ENCODE measurements around the gene DOK6.
A peak's percentile ranks its signal among the peaks of the same experiment; 100 is the strongest.

The DOK6 gene

DNA sequence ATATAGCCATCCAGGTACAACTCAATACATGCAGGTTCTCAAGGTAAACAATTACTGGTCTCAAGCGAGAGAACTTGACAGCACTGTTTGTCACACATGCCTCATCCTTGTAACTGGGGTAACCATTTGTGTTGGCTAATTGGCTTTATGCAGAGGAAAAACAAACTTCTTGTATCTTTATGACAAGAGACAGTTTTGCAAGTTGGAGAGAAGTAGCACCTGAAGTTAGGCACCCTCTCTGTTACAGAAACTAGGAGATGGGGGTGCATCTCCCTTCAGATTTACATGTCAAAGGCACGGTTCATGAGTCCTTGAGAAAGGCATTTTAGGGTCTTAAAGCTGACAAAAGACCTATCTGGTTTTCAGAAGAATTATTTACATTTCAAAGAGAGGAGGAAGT is 305.3 kb downstream of the DOK6 start:
- peaks cover 3% of the 10 kb centered on the region for H3K27me3 Mint-ChIP-seq (ENCODE audit: low read depth, poor library complexity)
- H3K4me1 Mint-ChIP-seq: no peaks in the 10 kb centered on the region
- DNase-seq: no peak
- peaks cover 3% of the 10 kb centered on the region for H3K9me3 Mint-ChIP-seq
- TF ChIP-seq, protein P1, sequence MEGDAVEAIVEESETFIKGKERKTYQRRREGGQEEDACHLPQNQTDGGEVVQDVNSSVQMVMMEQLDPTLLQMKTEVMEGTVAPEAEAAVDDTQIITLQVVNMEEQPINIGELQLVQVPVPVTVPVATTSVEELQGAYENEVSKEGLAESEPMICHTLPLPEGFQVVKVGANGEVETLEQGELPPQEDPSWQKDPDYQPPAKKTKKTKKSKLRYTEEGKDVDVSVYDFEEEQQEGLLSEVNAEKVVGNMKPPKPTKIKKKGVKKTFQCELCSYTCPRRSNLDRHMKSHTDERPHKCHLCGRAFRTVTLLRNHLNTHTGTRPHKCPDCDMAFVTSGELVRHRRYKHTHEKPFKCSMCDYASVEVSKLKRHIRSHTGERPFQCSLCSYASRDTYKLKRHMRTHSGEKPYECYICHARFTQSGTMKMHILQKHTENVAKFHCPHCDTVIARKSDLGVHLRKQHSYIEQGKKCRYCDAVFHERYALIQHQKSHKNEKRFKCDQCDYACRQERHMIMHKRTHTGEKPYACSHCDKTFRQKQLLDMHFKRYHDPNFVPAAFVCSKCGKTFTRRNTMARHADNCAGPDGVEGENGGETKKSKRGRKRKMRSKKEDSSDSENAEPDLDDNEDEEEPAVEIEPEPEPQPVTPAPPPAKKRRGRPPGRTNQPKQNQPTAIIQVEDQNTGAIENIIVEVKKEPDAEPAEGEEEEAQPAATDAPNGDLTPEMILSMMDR (IDR thresholded peaks at IDR 0.05): no peak
- H3K4me3 Mint-ChIP-seq: no peak overlapping the region
- peak overlapping the region; percentile 77 for H3K27ac Mint-ChIP-seq
- H3K36me3 Mint-ChIP-seq (ENCODE audit: low read depth): peaks cover 30% of the 10 kb centered on the region

DNA sequence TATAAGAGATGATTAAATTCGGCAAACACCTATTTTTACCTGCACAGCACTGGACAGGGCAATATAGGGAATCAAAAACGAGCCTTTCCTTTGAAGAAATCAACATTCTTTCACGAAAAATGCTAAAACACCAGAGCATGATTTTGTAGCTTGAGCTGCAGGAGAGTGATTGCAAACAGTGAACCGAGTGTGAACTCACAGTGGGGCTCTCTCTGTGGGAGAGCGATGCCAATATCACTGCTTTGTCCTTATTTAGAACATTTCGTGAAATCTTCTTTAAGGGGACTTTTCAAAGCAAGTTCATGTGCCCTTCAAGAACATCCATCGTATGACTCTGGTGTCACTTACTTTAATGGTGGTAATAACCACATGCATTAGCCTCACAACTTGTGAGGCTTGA is 308.2 kb downstream of the DOK6 start:
- H3K9me3 Mint-ChIP-seq: peaks cover 8% of the 10 kb centered on the region
- no peaks in the 10 kb centered on the region for H3K4me1 Mint-ChIP-seq
- no peak overlapping the region for H3K4me3 Mint-ChIP-seq
- H3K27me3 Mint-ChIP-seq (ENCODE audit: low read depth, poor library complexity): peaks cover 3% of the 10 kb centered on the region
- no peak overlapping the region for H3K27ac Mint-ChIP-seq
- TF ChIP-seq, protein P1 (IDR thresholded peaks at IDR 0.05): no peak
- peaks cover 36% of the 10 kb centered on the region for H3K36me3 Mint-ChIP-seq (ENCODE audit: low read depth)
- no peak for DNase-seq

DNA sequence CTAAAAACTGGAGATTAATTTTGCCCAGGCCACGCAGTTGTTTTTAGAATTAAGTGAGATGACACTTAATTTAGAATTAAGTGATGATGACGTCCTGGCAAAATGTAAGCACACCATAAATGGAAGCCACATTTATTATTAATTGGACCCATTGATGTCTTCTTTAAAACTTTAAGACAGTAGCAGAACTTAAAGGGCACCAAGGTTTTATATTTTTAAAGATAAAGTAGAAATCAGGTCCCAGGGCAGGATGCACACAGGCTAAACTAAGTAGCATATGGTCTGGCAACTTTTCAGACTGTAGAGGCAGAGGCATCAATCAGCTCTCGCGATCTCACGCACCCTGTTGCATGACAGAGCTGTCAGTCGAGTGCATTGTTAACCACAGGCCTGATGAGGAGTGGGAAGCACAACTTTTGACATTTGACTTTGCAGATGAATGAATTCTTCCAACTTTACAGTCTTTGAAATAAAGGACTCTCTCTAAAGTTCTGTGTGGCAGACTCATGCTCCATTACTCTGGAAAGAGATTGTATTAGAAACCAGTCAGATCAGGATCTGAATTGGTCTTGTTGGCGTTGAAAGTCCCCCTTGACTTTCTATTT is 314.6 kb downstream of the DOK6 start:
- Mint-ChIP-seq H3K27ac (no peak overlapping the region), H3K9me3 (peaks cover 32% of the 10 kb centered on the region), H3K4me3 (no peak overlapping the region), H3K36me3 (ENCODE audit: low read depth) (peaks cover 57% of the 10 kb centered on the region), H3K4me1 (no peaks in the 10 kb centered on the region), H3K27me3 (ENCODE audit: low read depth, poor library complexity) (no peaks in the 10 kb centered on the region)
- no peak for DNase-seq
- TF ChIP-seq, protein P1 (IDR thresholded peaks at IDR 0.05): no peak

DNA sequence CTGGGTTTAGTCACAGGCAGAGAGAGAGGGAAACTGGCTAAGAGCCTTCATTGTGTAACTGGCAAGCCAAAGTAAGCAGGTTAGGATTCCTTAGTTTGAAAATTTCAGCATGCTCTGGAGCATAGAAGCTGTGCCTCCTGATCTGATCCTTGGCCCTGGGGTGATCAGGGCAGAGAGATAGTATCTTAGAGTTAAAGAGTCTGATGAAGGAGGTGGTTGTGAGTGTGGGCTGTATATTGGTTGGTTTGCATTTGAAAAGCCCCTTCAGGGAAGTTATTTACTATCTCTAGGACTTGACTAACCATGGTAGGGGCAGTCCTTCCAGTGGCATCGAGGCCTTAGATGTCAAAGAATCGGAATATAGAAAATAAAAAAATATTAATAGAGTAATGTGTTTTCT is 316.9 kb downstream of the DOK6 start:
- no peak overlapping the region for H3K4me3 Mint-ChIP-seq
- peaks cover 38% of the 10 kb centered on the region for H3K9me3 Mint-ChIP-seq
- no peaks in the 10 kb centered on the region for H3K4me1 Mint-ChIP-seq
- H3K27ac Mint-ChIP-seq: no peak overlapping the region
- no peak for DNase-seq
- TF ChIP-seq, protein P1 (IDR thresholded peaks at IDR 0.05): no peak
- peaks cover 55% of the 10 kb centered on the region for H3K36me3 Mint-ChIP-seq (ENCODE audit: low read depth)
- no peaks in the 10 kb centered on the region for H3K27me3 Mint-ChIP-seq (ENCODE audit: low read depth, poor library complexity)

DNA sequence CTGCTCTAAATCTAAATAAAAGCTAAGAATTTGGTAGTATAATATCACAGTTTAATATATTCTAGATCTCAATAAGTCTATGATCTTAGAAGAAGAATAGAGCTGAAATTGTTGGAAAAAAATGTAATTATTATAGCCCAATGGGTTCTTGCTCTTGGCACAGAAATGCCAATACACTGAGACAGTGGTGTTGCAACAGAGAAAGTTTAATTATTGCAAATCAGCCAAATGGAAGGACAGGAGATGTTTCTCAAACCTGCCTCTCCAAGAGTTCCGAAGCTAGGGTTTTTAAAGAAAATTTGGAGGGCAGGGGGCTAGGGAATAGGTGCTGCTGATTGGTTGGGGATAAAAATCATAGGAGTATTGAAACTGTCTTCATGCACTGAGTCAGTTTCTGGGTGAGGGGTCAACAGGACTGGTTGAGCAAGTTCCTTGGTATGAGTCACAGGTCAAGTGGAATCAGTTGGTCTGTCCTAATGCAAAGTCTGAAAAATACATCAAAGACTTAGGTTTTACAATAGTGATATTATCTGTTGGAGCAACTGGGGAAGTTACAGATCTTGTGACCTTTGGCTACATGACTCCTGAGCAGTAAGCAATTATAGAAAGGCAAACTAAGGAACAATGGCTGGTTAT is 318.3 kb downstream of the DOK6 start:
- Mint-ChIP-seq H3K9me3 (peaks cover 33% of the 10 kb centered on the region), H3K27ac (no peak overlapping the region), H3K27me3 (ENCODE audit: low read depth, poor library complexity) (no peaks in the 10 kb centered on the region), H3K4me1 (no peaks in the 10 kb centered on the region), H3K4me3 (no peak overlapping the region), H3K36me3 (ENCODE audit: low read depth) (peaks cover 49% of the 10 kb centered on the region)
- TF ChIP-seq, protein P1 (IDR thresholded peaks at IDR 0.05): no peak
- no peak for DNase-seq

DNA sequence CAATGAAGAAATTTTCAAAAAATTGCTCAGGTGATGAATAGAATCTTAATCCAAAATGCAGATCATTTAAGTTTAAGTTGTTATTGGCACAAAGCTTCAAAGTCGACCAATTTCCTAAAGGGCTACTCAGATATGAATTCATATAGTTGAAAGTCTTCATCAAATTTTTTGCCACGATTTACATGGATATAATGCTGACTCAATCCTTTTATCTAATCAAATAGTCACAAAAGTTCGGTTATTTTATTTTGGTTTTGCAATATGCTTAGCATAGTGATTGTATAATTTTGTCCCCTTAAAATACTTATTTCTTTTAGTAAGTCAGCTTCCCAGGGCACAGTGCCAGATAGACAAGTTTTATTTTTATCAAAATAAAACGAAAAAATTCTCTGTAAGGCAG is 319.7 kb downstream of the DOK6 start:
- no peaks in the 10 kb centered on the region for H3K27me3 Mint-ChIP-seq (ENCODE audit: low read depth, poor library complexity)
- no peak overlapping the region for H3K27ac Mint-ChIP-seq
- H3K4me1 Mint-ChIP-seq: no peaks in the 10 kb centered on the region
- TF ChIP-seq, protein P1 (IDR thresholded peaks at IDR 0.05): no peak
- DNase-seq: no peak
- peaks cover 33% of the 10 kb centered on the region for H3K9me3 Mint-ChIP-seq
- peaks cover 47% of the 10 kb centered on the region for H3K36me3 Mint-ChIP-seq (ENCODE audit: low read depth)
- no peak overlapping the region for H3K4me3 Mint-ChIP-seq

Measured in nephron progenitor cell (in vitro differentiated cells).